ENCODE results near the gene CTXN2. TPM values are rescaled to one million over a fixed set of nuclear protein-coding genes. Genes with fewer than 3 reads are reported as not detected.
A peak's percentile ranks its signal among the peaks of the same experiment; 100 is the strongest.

CTXN2 gene
- total and polyA plus RNA-seq, 10 of the 15 experiments (the other 5 are each of a cell fraction or from before 2014, with no cell fraction given), result 0.01 to 0.09 TPM; not detected in 8

- peak; percentile 87 for TF ChIP-seq E2F4 (IDR thresholded peaks at IDR 0.05; ENCODE audit: low read depth, low read length)
- TF ChIP-seq, protein P1, sequence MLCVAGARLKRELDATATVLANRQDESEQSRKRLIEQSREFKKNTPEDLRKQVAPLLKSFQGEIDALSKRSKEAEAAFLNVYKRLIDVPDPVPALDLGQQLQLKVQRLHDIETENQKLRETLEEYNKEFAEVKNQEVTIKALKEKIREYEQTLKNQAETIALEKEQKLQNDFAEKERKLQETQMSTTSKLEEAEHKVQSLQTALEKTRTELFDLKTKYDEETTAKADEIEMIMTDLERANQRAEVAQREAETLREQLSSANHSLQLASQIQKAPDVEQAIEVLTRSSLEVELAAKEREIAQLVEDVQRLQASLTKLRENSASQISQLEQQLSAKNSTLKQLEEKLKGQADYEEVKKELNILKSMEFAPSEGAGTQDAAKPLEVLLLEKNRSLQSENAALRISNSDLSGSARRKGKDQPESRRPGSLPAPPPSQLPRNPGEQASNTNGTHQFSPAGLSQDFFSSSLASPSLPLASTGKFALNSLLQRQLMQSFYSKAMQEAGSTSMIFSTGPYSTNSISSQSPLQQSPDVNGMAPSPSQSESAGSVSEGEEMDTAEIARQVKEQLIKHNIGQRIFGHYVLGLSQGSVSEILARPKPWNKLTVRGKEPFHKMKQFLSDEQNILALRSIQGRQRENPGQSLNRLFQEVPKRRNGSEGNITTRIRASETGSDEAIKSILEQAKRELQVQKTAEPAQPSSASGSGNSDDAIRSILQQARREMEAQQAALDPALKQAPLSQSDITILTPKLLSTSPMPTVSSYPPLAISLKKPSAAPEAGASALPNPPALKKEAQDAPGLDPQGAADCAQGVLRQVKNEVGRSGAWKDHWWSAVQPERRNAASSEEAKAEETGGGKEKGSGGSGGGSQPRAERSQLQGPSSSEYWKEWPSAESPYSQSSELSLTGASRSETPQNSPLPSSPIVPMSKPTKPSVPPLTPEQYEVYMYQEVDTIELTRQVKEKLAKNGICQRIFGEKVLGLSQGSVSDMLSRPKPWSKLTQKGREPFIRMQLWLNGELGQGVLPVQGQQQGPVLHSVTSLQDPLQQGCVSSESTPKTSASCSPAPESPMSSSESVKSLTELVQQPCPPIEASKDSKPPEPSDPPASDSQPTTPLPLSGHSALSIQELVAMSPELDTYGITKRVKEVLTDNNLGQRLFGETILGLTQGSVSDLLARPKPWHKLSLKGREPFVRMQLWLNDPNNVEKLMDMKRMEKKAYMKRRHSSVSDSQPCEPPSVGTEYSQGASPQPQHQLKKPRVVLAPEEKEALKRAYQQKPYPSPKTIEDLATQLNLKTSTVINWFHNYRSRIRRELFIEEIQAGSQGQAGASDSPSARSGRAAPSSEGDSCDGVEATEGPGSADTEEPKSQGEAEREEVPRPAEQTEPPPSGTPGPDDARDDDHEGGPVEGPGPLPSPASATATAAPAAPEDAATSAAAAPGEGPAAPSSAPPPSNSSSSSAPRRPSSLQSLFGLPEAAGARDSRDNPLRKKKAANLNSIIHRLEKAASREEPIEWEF (IDR thresholded peaks at IDR 0.05; ENCODE audit: insufficient replicate concordance, low read depth, low read length), result no peak
- TF ChIP-seq IRF5 (IDR thresholded peaks at IDR 0.05; ENCODE audit: borderline replicate concordance), result peak; percentile 49; the same call in 1 of the 2 replicates
- TF ChIP-seq MXI1 (IDR thresholded peaks at IDR 0.05; ENCODE audit: low read depth, low read length), result peak; percentile 6; the same call in 1 of the 2 replicates
- TF ChIP-seq, protein P2, sequence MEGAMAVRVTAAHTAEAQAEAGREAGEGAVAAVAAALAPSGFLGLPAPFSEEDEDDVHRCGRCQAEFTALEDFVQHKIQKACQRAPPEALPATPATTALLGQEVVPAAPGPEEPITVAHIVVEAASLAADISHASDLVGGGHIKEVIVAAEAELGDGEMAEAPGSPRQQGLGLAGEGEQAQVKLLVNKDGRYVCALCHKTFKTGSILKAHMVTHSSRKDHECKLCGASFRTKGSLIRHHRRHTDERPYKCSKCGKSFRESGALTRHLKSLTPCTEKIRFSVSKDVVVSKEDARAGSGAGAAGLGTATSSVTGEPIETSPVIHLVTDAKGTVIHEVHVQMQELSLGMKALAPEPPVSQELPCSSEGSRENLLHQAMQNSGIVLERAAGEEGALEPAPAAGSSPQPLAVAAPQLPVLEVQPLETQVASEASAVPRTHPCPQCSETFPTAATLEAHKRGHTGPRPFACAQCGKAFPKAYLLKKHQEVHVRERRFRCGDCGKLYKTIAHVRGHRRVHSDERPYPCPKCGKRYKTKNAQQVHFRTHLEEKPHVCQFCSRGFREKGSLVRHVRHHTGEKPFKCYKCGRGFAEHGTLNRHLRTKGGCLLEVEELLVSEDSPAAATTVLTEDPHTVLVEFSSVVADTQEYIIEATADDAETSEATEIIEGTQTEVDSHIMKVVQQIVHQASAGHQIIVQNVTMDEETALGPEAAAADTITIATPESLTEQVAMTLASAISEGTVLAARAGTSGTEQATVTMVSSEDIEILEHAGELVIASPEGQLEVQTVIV (IDR thresholded peaks at IDR 0.05; ENCODE audit: borderline replicate concordance, partially characterized antibody), result no peak
- TF ChIP-seq RCOR1 (conservative IDR thresholded peaks at IDR 0.05; ENCODE audit: low read depth, low read length), result peak; percentile 92; the same call in 1 of the 2 replicates
- TF ChIP-seq YY1 (IDR thresholded peaks at IDR 0.05; ENCODE audit: low read depth, low read length), result peak; percentile 96
- TF ChIP-seq MLLT1 (IDR thresholded peaks at IDR 0.05), result peak; percentile 30; the same call in 1 of the 2 replicates
- TF ChIP-seq CREM (IDR thresholded peaks at IDR 0.05; ENCODE audit: low read depth), result no peak
- TF ChIP-seq PRDM15 (CRISPR knock-in tag; IDR thresholded peaks at IDR 0.05), result no peak
- peak; percentile 78 for TF ChIP-seq LARP7 (IDR thresholded peaks at IDR 0.05)
- no peak for TF ChIP-seq PAX8 (IDR thresholded peaks at IDR 0.05)
Observed at GRCh38 chr15:48177766-48178647, 13.5 kb upstream of the CTXN2 start, which contains the start of gene MYEF2 (continued).
